Upper lobe of left lung (tissue), 6 donors: ENCODE measurements around the gene AKAP6. TPM values are rescaled to one million over a fixed set of nuclear protein-coding genes. Genes with fewer than 3 reads are reported as not detected.

ENCODE experiments used
- ATAC-seq, 2 donors: fragments of 200-7000 bp; cut with Tn5 transposase; one replicate each; pipeline ENCODE4 v1.9.1; 2022; ENCODE audit warnings: mild to moderate bottlenecking in 2 of 2, moderate library complexity in 2 of 2; ENCODE audit not compliant: low FRiP score in 2 of 2
- DNase-seq, 2 donors: peaks; one replicate each; pipeline ENCODE4 v3.0.0-alpha.2; 2019 to 2020
- H3K27ac ChIP-seq, 4 donors: fragments of 200-600 bp; sonication (generic); one replicate each; pipeline ENCODE4 v1.5.1; 2016 to 2019
- H3K27me3 ChIP-seq, 4 donors: fragments of 200-600 bp; sonication (generic); one replicate each; pipeline ENCODE4 v1.5.1; 2017 to 2019
- H3K36me3 ChIP-seq, 4 donors: fragments of 200-600 bp; sonication (generic); one replicate each; pipeline ENCODE4 v1.5.1; 2016 to 2019
- H3K4me1 ChIP-seq, 4 donors: fragments of 200-600 bp; sonication (generic); one replicate each; pipeline ENCODE4 v1.5.1; 2018 to 2019
- H3K4me3 ChIP-seq, 4 donors: fragments of 200-600 bp; sonication (generic); one replicate each; pipeline ENCODE4 v1.5.1; 2017 to 2019; ENCODE audit warnings: mild to moderate bottlenecking in 2 of 4, moderate library complexity in 1 of 4
- H3K9me3 ChIP-seq, 4 donors: fragments of 200-600 bp; sonication (generic); one replicate each; pipeline ENCODE4 v1.5.1; 2018 to 2019
- EP300 ChIP-seq, 4 donors: sonication (generic); formaldehyde crosslinking; IDR thresholded peaks; one replicate each; pipeline ENCODE4 v1.5.1; 2017; ENCODE audit warnings: antibody characterized with exemption in 4 of 4, control low read depth in 2 of 4
- POLR2A ChIP-seq, 4 donors: fragments of 450-650 bp; IDR thresholded peaks; one replicate each; pipeline ENCODE4 v1.5.1; 2016 to 2017; ENCODE audit warnings: antibody characterized with exemption in 4 of 4, mild to moderate bottlenecking in 2 of 4
- POLR2AphosphoS5 ChIP-seq, 2 donors: sonication (generic); formaldehyde crosslinking; IDR thresholded peaks; one replicate each; pipeline ENCODE4 v1.5.1; 2017; ENCODE audit warnings: antibody characterized with exemption in 2 of 2
- WGBS, 2 donors: methylation state at CpG; one replicate each; pipeline ENCODE4 v1.1.5; 2017 to 2018; 5-methylcytosine and 5-hydroxymethylcytosine counted together
- total RNA-seq, 6 donors: library from RNA; depleted of rRNA in 4 of 6; stranded (reverse); fragments of >200 nt in 4 of 6; gene quantifications; one replicate each; pipeline versions ENCODE4 v1.1.0 to v1.2.1, GENCODE V29; 2016 to 2021
- TF ChIP-seq, protein P1 (sequence below), 6 experiments: fragments of 450-650 bp in 4 of 6; fragments of 200-600 bp in 2 of 6; sonication (generic) in 2 of 6; IDR thresholded peaks; one replicate each; pipeline ENCODE4 v1.5.1; 2016 to 2019; ENCODE audit warnings: antibody characterized with exemption in 6 of 6
- donor health status: DM: no; HTN: no; CAD: no; lungs with moderate emphysema.
- donor health status: DM: no; HTN: yes; CAD: no; lungs with severe emphysema.

AKAP6 gene
- total RNA-seq, 6 donors from 2014 or later = 6.2 to 27.7 (median 10.7) TPM

DNA sequence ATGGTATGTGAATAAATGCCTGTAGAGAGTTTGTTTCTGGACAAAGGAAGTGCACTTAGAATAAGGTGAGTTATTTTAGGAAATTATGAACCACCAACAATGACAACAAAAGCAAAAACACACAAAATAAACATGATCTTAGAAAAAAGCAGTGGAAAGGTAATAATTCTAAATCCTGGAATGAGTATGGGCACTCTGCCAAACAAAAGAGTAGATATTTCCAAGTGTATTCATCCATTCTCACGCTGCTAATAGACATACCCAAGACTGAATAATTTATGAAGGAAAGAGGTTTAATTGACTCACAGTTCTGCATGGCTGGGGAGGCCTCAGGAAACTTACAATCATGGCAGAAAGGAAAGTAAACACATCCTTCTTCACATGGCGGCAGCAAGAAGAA, 340.3 kb downstream of the AKAP6 start:
- WGBS, 2 donors = 74 to 81% methylated on average over 2 of the region's 2 CpGs
- DNase-seq = no peak
- H3K27ac ChIP-seq = no peak overlapping the region
- no peaks in the 10 kb centered on the region for H3K4me1 ChIP-seq
- ATAC-seq = no peak
- no peaks in the 10 kb centered on the region for H3K36me3 ChIP-seq
- no peak for TF ChIP-seq POLR2AphosphoS5 (IDR thresholded peaks at IDR 0.05)
- TF ChIP-seq, protein P1, sequence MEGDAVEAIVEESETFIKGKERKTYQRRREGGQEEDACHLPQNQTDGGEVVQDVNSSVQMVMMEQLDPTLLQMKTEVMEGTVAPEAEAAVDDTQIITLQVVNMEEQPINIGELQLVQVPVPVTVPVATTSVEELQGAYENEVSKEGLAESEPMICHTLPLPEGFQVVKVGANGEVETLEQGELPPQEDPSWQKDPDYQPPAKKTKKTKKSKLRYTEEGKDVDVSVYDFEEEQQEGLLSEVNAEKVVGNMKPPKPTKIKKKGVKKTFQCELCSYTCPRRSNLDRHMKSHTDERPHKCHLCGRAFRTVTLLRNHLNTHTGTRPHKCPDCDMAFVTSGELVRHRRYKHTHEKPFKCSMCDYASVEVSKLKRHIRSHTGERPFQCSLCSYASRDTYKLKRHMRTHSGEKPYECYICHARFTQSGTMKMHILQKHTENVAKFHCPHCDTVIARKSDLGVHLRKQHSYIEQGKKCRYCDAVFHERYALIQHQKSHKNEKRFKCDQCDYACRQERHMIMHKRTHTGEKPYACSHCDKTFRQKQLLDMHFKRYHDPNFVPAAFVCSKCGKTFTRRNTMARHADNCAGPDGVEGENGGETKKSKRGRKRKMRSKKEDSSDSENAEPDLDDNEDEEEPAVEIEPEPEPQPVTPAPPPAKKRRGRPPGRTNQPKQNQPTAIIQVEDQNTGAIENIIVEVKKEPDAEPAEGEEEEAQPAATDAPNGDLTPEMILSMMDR (IDR thresholded peaks at IDR 0.05) = no peak
- no peak for TF ChIP-seq POLR2A (IDR thresholded peaks at IDR 0.05)
- TF ChIP-seq EP300 (IDR thresholded peaks at IDR 0.05) = no peak
- H3K27me3 ChIP-seq = no peaks in the 10 kb centered on the region
- H3K9me3 ChIP-seq = no peaks in the 10 kb centered on the region
- H3K4me3 ChIP-seq = no peak overlapping the region

DNA sequence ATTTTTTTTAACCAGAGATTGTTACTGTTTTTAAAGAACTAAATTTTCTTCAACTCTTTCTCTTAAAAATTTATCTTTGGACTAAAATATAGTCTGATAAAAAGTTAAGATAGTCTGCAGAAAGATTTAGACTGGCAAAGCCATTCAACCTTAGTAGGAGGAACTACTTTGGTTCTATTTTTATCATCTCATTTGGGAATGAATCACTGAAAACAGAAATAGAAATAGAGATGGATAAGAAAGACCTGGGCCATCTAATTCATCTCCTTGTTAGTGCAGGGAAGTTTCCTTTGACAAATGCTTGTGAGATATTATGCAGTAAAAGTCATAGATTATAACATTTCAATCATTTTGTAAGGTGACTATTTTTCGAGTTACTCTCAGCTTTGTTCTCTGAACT, 346.3 kb downstream of the AKAP6 start:
- ATAC-seq (no peak), DNase-seq (no peak)
- Histone ChIP-seq H3K4me1 (no peaks in the 10 kb centered on the region), H3K36me3 (no peaks in the 10 kb centered on the region), H3K27ac (no peak overlapping the region), H3K27me3 (no peaks in the 10 kb centered on the region), H3K4me3 (no peak overlapping the region), H3K9me3 (no peaks in the 10 kb centered on the region)
- WGBS, 2 donors = 90 to 92% methylated on average over 1 of the region's 1 CpG
- TF ChIP-seq POLR2AphosphoS5 (IDR thresholded peaks at IDR 0.05) (no peak), POLR2A (IDR thresholded peaks at IDR 0.05) (no peak), EP300 (IDR thresholded peaks at IDR 0.05) (no peak)
- TF ChIP-seq, protein P1 (IDR thresholded peaks at IDR 0.05) = no peak

DNA sequence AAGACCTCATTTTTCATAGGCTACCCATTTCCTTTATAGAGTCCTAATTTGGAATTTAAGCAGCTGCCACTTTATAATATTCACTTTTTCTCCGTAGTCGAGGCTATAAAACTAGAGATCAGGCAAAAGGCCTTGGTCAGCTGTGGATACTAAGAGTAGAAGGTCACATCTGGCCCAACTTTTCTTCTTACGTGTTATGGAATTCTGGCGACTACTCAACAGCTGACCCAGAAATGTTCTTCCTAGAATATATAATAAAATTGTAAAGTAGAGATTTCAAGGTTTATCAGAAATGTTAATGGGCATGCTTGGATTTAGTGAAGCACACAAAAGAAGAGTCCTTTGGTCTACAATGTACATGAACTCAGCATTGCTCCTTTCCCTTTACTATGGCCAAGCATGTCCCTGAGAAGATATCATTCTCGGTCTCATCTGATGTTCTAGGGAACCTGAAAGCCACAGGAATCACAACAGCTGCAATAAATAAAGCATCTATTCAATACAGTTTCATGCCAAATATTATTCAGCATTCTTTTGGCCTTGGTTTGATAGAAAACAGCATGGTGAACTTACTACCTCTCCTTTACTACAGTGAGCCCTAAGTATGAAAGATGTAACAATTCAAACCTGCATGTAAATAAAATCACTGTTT, 348.2 kb downstream of the AKAP6 start:
- H3K27ac ChIP-seq = no peak overlapping the region
- no peaks in the 10 kb centered on the region for H3K9me3 ChIP-seq
- no peaks in the 10 kb centered on the region for H3K4me1 ChIP-seq
- 91 to 94% methylated on average over 5 of the region's 5 CpGs for WGBS, 2 donors
- TF ChIP-seq, protein P1 (IDR thresholded peaks at IDR 0.05) = no peak
- no peak for TF ChIP-seq POLR2AphosphoS5 (IDR thresholded peaks at IDR 0.05)
- no peak for TF ChIP-seq EP300 (IDR thresholded peaks at IDR 0.05)
- no peak for TF ChIP-seq POLR2A (IDR thresholded peaks at IDR 0.05)
- no peaks in the 10 kb centered on the region for H3K27me3 ChIP-seq
- H3K36me3 ChIP-seq = no peaks in the 10 kb centered on the region
- no peak overlapping the region for H3K4me3 ChIP-seq
- no peak for DNase-seq
- ATAC-seq = no peak

DNA sequence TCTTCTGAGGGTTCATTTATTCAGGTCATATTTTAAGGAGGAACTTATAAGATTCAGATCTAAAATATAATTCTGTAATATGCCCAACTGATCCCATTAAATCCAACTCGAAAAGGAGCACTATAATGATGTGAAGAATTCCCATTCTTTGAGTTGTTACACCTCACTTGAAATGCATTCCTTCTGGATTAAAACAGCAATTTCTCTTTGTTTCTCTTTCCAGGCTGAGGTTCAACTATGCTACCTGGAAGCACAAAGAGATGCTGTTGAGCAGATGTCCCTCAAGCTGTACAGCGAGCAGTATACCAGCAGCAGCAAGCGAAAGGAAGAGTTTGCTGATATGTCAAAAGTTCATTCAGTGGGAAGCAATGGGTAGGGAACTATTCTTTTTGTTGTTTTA, 349.0 kb downstream of the AKAP6 start:
- no peak for TF ChIP-seq EP300 (IDR thresholded peaks at IDR 0.05)
- H3K4me3 ChIP-seq = no peak overlapping the region
- H3K4me1 ChIP-seq = no peaks in the 10 kb centered on the region
- no peak for DNase-seq
- 91 to 93% methylated on average over 3 of the region's 3 CpGs for WGBS, 2 donors
- no peak for ATAC-seq
- H3K9me3 ChIP-seq = no peaks in the 10 kb centered on the region
- H3K36me3 ChIP-seq = no peaks in the 10 kb centered on the region
- H3K27me3 ChIP-seq = no peaks in the 10 kb centered on the region
- no peak overlapping the region for H3K27ac ChIP-seq

DNA sequence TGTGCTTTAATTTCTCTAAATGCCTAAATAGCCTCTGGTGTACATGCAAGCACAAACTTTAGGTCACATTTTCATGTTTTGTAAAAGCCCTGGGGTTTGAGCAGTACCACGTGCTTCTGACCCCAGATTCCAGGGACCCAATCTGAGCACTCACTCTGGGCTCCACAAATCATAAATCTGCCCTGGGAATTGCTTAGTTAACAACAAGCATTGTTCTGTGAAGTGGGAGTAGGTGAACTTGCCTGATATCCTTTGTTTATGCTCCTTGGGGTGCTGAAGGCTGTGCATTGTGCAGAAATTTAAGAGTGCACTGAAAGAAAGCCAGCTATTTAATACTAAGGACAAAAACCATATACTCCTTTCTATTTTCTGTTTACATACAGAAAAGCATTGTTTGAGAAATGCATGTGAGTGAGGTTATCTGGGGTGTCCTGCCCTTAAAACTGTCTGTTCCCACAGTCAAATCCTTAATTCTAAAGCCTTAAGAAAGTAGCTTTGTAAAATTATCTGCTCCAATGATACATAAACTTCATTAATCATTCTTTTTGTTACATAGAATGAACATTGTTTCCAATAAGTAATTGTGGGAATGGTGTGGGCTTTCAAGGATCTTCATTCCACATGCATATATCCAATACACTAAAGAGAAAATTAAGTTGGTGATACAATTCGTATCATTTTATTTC, 351.0 kb downstream of the AKAP6 start:
- Histone ChIP-seq H3K9me3 (no peaks in the 10 kb centered on the region), H3K36me3 (no peaks in the 10 kb centered on the region), H3K27ac (no peak overlapping the region), H3K4me1 (no peaks in the 10 kb centered on the region), H3K4me3 (no peak overlapping the region), H3K27me3 (no peaks in the 10 kb centered on the region)
- DNase-seq (no peak), ATAC-seq (no peak)
- TF ChIP-seq EP300 (IDR thresholded peaks at IDR 0.05) (no peak), POLR2A (IDR thresholded peaks at IDR 0.05) (no peak), POLR2AphosphoS5 (IDR thresholded peaks at IDR 0.05) (no peak)
- TF ChIP-seq, protein P1 (IDR thresholded peaks at IDR 0.05) = no peak
- WGBS, 2 donors = 85 to 88% methylated on average over 2 of the region's 2 CpGs
